Ecto neural progenitor cell (in vitro differentiated cells): ENCODE data around the gene ACSL5.

ENCODE experiments used
- DNase-seq: peaks from one replicate; pipeline ENCODE4 v3.0.0-alpha.2; 2018; ENCODE audit warnings: low spot score

ACSL5 gene, protein sequence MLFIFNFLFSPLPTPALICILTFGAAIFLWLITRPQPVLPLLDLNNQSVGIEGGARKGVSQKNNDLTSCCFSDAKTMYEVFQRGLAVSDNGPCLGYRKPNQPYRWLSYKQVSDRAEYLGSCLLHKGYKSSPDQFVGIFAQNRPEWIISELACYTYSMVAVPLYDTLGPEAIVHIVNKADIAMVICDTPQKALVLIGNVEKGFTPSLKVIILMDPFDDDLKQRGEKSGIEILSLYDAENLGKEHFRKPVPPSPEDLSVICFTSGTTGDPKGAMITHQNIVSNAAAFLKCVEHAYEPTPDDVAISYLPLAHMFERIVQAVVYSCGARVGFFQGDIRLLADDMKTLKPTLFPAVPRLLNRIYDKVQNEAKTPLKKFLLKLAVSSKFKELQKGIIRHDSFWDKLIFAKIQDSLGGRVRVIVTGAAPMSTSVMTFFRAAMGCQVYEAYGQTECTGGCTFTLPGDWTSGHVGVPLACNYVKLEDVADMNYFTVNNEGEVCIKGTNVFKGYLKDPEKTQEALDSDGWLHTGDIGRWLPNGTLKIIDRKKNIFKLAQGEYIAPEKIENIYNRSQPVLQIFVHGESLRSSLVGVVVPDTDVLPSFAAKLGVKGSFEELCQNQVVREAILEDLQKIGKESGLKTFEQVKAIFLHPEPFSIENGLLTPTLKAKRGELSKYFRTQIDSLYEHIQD

GRCh38 chr10:112373912-112374338 lies at the start of gene ACSL5:
ACSL5 (plus strand) TSS chr10:112374116; CDS start chr10:112394947, 20,831 bp downstream.
- DNase-seq: no peak

- no peak for DNase-seq
Observed at GRCh38 chr10:112327678-112328077, 46.2 kb upstream of the ACSL5 start.

GRCh38 chr10:112330162-112330561 lies 43.8 kb upstream of the ACSL5 start:
- DNase-seq: no peak

- no peak for DNase-seq
Observed at GRCh38 chr10:112330607-112331160, 43.2 kb upstream of the ACSL5 start.

- DNase-seq: no peak
Observed at GRCh38 chr10:112332022-112332421, 41.9 kb upstream of the ACSL5 start.

DNA sequence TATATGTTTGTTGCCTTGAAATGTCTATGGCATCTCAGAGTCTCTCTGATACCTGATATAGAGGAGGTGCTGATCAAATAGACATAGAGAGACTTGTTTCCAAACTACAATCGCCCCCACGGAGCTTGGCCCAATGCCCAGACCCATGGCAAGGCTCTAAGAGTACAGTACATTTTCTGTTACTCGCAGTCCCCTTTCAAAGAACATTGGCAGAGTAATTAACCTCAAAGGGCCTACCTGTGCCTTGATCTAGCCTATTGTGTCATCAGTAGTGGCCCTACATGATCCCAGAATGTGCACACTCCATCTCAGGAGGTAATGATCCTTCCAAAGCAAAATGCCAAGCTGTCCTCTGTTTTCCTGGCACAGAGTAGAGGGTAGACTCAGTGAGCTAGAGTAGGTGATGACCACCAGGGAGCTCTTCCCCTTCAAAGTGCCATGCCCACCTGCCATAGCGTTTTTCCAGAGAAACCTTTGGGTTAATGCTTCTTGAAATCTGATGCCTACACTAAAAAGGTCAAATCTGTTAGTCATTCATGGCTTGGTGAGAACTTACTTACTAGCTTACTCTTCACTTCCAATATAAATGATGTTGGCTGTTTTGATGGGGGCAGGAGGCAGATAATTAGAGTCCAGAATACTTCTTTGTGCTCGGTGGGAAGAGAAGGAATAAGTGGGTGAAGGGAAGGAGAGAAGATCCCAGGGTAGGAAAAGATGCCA lies 41.2 kb upstream of the ACSL5 start:
- DNase-seq: no peak

DNA sequence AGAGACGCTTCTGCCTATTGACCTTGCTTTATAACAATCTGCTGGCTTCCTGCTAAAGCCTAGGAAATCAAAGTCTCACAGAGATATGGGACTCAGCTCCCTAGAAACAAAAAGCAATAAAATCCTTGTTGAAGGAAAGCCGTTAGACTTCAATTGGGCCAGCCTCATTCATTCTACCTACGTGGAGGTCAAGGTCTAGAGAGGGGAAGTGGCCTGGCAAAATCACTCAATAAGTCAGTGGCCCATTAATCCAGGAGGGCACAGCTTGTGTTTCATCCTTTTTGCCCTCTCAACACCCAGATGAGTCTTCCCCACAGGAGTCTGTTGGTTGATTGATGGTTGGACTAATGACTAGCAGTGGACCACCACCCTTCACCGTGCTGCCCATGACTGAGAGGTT lies 40.5 kb upstream of the ACSL5 start:
- DNase-seq: no peak

- DNase-seq: no peak
Observed at GRCh38 chr10:112335111-112335867, 38.6 kb upstream of the ACSL5 start.

DNA sequence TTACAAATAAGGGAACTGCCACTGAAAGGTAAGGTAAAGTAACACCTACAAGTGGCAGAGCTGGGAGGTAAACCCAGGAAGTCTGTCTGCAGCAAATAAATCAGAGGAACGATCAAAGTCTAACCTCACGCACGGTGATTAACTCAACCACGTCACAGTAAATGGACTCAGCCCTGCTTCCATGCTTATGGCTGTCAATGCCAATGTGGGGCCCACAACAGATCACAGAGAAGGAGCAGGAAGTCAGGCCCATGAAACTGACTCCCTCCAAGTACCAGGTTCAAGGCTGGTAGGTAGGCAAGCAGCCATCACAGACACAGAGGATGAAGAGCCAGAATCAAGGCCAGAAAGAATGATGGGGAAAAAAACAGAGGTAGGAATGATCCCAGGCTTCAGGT lies 38.0 kb upstream of the ACSL5 start:
- DNase-seq: no peak

GRCh38 chr10:112336556-112337201 lies 37.2 kb upstream of the ACSL5 start:
- DNase-seq: no peak

DNA sequence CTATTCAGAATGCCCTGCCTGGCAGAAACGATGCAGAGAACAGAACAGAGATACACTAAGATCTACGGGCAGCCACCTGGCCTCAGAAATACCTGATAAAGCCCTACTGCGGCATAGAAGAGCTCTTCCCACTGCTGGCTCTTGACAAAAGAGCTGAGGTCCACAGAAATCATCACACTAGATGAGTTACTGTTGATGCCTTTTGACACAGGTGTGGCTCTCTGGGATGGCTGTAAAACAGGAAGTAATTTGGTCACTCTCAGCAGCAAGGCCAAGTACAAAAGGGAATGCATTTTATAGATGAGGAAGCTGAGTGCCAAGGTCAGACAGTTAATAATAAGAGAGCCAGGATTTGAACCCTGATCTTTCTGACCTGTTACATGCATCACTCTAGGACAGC lies 35.0 kb upstream of the ACSL5 start:
- no peak for DNase-seq

GRCh38 chr10:112340601-112341000 lies 33.3 kb upstream of the ACSL5 start:
- DNase-seq: no peak

DNA sequence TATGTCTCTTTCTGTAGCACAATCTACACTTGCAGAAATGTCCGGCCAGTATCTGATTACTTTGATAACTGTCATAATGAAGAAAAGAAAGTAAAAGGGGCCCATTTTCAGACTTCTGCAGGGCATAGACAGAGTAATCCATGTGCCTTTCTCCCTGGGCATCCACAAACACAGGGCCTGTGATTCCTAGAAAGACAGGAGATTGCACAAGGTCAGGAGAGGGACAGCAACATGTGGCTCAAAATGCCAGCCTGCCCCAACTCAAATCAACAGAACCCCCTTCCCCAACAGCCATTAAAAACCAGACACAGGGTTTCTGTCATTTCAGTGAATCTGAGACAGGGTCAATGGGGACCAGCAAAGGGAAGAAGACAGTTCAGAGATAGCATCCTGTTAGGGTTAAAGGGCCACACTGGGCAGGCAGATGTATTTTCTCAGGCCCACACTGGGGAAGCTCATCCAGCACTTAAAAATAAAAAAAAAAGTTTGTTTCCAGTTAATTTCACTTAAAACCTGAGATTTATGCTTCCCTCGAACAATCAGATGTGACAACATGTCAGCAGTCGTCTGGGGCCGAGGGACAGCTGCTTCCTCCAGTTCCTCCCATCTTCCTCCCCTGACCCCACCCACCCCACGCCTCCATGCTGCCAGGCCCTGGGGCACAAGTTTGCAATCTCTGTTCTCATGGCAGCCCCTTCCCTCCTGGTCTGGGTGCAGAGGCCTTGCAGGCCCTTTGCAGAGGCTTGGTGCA lies 30.7 kb upstream of the ACSL5 start:
- DNase-seq: no peak

- no peak for DNase-seq
Observed at GRCh38 chr10:112344261-112344660, 29.7 kb upstream of the ACSL5 start.

DNA sequence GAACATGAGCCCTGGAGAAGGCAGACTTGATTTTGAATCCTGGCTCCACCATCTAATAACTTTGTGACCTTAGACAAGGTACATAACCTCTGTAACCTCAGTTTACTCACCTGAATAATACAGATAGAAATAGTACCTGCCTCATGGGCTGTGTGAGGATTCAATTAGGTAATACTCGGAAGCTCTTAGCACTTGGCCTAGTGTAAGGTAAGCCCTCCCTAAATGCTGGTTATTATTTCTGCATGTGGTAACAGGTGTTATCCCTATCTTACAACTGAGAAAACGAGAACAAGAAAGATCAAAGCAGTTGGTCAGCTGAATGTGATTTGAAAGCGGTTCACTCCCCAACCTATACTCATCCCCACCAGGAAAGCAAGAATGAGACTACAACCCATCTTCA lies 28.7 kb upstream of the ACSL5 start:
- DNase-seq: no peak

DNA sequence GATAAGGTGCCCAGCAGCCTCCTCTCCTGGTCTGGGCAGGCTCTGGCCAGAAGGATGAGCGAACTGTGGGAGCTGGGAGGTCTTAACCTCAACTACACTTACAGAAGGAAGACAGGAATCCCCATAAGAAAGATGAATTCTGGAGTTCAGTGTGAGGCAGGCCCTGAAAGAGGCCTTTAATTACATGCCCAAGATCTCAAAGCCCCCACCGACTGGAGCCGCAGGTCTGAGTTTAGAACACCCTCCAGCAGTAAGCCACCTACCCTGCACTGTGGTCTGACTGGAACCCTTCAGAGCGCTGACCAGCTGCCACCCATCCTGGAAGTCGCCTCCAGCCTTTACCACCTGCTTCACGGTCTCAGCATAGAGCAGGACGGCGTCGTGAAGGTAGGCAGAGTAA lies 28.2 kb upstream of the ACSL5 start:
- no peak for DNase-seq

DNA sequence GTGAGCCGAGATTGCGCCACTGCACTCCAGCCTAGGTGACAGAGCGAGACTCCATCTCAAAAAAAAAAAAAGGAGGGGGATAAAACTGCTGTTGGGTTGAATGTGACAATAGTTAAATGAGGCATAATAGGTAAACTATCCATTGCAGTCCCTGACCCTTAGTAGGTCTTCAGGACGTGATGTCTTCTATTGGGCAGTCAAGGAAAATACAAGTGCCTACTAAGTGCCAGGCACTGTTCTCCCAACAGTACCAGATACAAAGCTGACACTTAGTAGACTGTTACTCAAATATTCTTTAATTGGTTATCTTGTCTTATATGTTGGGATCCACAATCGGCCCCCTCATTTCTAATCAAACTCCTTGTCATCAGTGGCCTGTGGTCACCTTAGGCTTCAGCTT lies 27.1 kb upstream of the ACSL5 start:
- no peak for DNase-seq

GRCh38 chr10:112347709-112348671 lies 25.9 kb upstream of the ACSL5 start:
- DNase-seq: no peak

DNA sequence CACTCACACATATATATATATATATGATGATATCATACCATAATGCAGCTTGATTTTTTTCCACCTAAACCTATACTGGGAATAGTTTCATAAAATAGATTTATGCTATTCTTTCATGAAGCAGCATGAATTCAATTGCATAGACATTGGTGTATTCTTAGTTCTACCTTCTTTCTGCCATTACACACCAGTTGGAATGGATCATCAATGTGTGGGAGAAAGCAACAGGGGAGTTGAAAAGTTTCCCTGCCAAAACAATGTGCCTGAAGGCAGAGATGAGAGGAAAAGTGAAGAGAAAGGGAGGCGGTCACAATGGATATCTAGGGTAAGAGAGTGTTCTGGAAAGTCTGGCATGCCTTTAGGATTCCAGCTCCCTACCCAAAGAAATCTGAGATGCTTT lies 25.2 kb upstream of the ACSL5 start:
- DNase-seq: no peak
